Ectodermal cell (in vitro differentiated cells): ENCODE data around the gene CYP4F12. TPM values are rescaled to one million over a fixed set of nuclear protein-coding genes. Genes with fewer than 3 reads are reported as not detected.

Source experiments
- H3K27ac ChIP-seq: 2 replicates; pipeline ENCODE4 v1.7.0; 2013; ENCODE audit warnings: mild to moderate bottlenecking, low read depth, low read length; ENCODE audit not compliant: insufficient read depth, poor library complexity, severe bottlenecking
- H3K27me3 ChIP-seq: 2 replicates; pipeline ENCODE4 v1.7.0; 2013; ENCODE audit warnings: mild to moderate bottlenecking, low read length; ENCODE audit not compliant: insufficient read depth, control insufficient read depth, poor library complexity, severe bottlenecking
- H3K36me3 ChIP-seq: one replicate; pipeline ENCODE4 v1.7.0; 2013; ENCODE audit warnings: low read length; ENCODE audit not compliant: control insufficient read depth, insufficient read depth
- H3K4me1 ChIP-seq: one replicate; pipeline ENCODE4 v1.7.0; 2013; ENCODE audit warnings: low read length; ENCODE audit not compliant: control insufficient read depth, insufficient read depth
- H3K4me3 ChIP-seq: 2 replicates; pipeline ENCODE4 v1.7.0; 2013; ENCODE audit warnings: low read depth, low read length, control low read depth; ENCODE audit not compliant: insufficient read depth
- H3K9me3 ChIP-seq: 2 replicates; pipeline ENCODE4 v1.7.0; 2013; ENCODE audit warnings: mild to moderate bottlenecking, low read length, moderate library complexity; ENCODE audit not compliant: control insufficient read depth
- WGBS, 2 experiments: methylation state at CpG; one replicate each; pipeline ENCODE4 v1.1.7; 2013; ENCODE audit warnings: missing lambda C conversion rate in 2 of 2; 5-methylcytosine and 5-hydroxymethylcytosine counted together
- polyA plus RNA-seq, 4 experiments: library from polyadenylated mRNA; stranded (reverse); fragments of 50-300 nt; gene quantifications; one replicate each; pipeline ENCODE4 v1.2.3, GENCODE V29; 2013

The CYP4F12 gene
- polyA plus RNA-seq (2013, experiment 1 of 4), result not detected
- polyA plus RNA-seq (2013, experiment 2 of 4), result not detected
- not detected for polyA plus RNA-seq (2013, experiment 3 of 4)
- not detected for polyA plus RNA-seq (2013, experiment 4 of 4)

- H3K4me3 ChIP-seq, result no peak within 1 kb of the TSS
- H3K36me3 ChIP-seq, result no peaks in the 10 kb centered on the region
- H3K27me3 ChIP-seq, result no peaks in the 10 kb centered on the region
- H3K27ac ChIP-seq, result no peak within 1 kb of the TSS
- peaks cover 8% of the 10 kb centered on the region for H3K9me3 ChIP-seq
- H3K4me1 ChIP-seq, result no peaks in the 10 kb centered on the region
- 53 to 54% methylated on average over 6 of the region's 6 CpGs for WGBS, 2 experiments
These were observed at the start of gene CYP4F12 for GRCh38 chr19:15672580-15673175. CYP4F12 (plus strand) TSS chr19:15673087; CDS start chr19:15673530, 443 bp downstream.

GRCh38 chr19:15623711-15624318 is 49.1 kb upstream of the CYP4F12 start:
- no peak overlapping the region for H3K4me3 ChIP-seq
- H3K27ac ChIP-seq, result no peak overlapping the region
- H3K36me3 ChIP-seq, result no peaks in the 10 kb centered on the region
- H3K9me3 ChIP-seq, result peaks cover 12% of the 10 kb centered on the region
- 67 to 68% methylated on average over 9 of the region's 9 CpGs for WGBS, 2 experiments
- H3K4me1 ChIP-seq, result no peaks in the 10 kb centered on the region
- H3K27me3 ChIP-seq, result no peaks in the 10 kb centered on the region

GRCh38 chr19:15628236-15629002 is 44.5 kb upstream of the CYP4F12 start:
- H3K27me3 ChIP-seq, result no peaks in the 10 kb centered on the region
- WGBS, 2 experiments, result 78 to 80% methylated on average over 22 of the region's 22 CpGs
- H3K4me1 ChIP-seq, result no peaks in the 10 kb centered on the region
- H3K27ac ChIP-seq, result no peak overlapping the region
- H3K9me3 ChIP-seq, result peaks cover 18% of the 10 kb centered on the region
- H3K36me3 ChIP-seq, result no peaks in the 10 kb centered on the region
- H3K4me3 ChIP-seq, result no peak overlapping the region

GRCh38 chr19:15629003-15629880 is 43.6 kb upstream of the CYP4F12 start:
- no peaks in the 10 kb centered on the region for H3K27me3 ChIP-seq
- peaks cover 16% of the 10 kb centered on the region for H3K9me3 ChIP-seq
- 71 to 73% methylated on average over 24 to 25 of the region's 25 CpGs for WGBS, 2 experiments
- H3K4me3 ChIP-seq, result no peak overlapping the region
- no peaks in the 10 kb centered on the region for H3K36me3 ChIP-seq
- no peaks in the 10 kb centered on the region for H3K4me1 ChIP-seq
- H3K27ac ChIP-seq, result no peak overlapping the region

GRCh38 chr19:15631817-15632216 is 41.1 kb upstream of the CYP4F12 start:
- H3K36me3 ChIP-seq, result no peaks in the 10 kb centered on the region
- H3K9me3 ChIP-seq, result peaks cover 19% of the 10 kb centered on the region
- 59 to 70% methylated on average over 4 to 5 of the region's 9 CpGs for whole genome bisulfite sequencing, 2 experiments
- no peaks in the 10 kb centered on the region for H3K4me1 ChIP-seq
- H3K27me3 ChIP-seq, result no peaks in the 10 kb centered on the region
- H3K27ac ChIP-seq, result no peak overlapping the region
- no peak overlapping the region for H3K4me3 ChIP-seq

- Histone ChIP-seq H3K27me3 (no peaks in the 10 kb centered on the region), H3K4me3 (no peak overlapping the region), H3K4me1 (no peaks in the 10 kb centered on the region), H3K36me3 (no peaks in the 10 kb centered on the region), H3K9me3 (peaks cover 22% of the 10 kb centered on the region), H3K27ac (no peak overlapping the region)
- WGBS, 2 experiments, result 53 to 55% methylated on average over 4 to 5 of the region's 5 CpGs
These were observed 39.6 kb upstream of the CYP4F12 start for GRCh38 chr19:15633082-15633835.

GRCh38 chr19:15634105-15634504 is 38.8 kb upstream of the CYP4F12 start:
- 64 to 70% methylated on average over 3 of the region's 3 CpGs for WGBS, 2 experiments

GRCh38 chr19:15635016-15635805 is 37.7 kb upstream of the CYP4F12 start:
- no peak overlapping the region for H3K4me3 ChIP-seq
- no peaks in the 10 kb centered on the region for H3K27me3 ChIP-seq
- WGBS, 2 experiments, result 64 to 68% methylated on average over 2 of the region's 2 CpGs
- no peak overlapping the region for H3K27ac ChIP-seq
- H3K36me3 ChIP-seq, result no peaks in the 10 kb centered on the region
- H3K9me3 ChIP-seq, result peaks cover 13% of the 10 kb centered on the region
- H3K4me1 ChIP-seq, result no peaks in the 10 kb centered on the region

More at GRCh38 chr19:15634105-15634504, 38.8 kb upstream of the CYP4F12 start:
- Histone ChIP-seq H3K9me3 (peaks cover 21% of the 10 kb centered on the region), H3K4me3 (no peak overlapping the region), H3K36me3 (no peaks in the 10 kb centered on the region), H3K27ac (no peak overlapping the region), H3K27me3 (no peaks in the 10 kb centered on the region), H3K4me1 (no peaks in the 10 kb centered on the region)

GRCh38 chr19:15636026-15636425 is 36.9 kb upstream of the CYP4F12 start:
- Histone ChIP-seq H3K27me3 (no peaks in the 10 kb centered on the region), H3K27ac (no peak overlapping the region), H3K4me1 (no peaks in the 10 kb centered on the region), H3K4me3 (no peak overlapping the region), H3K9me3 (peaks cover 14% of the 10 kb centered on the region), H3K36me3 (no peaks in the 10 kb centered on the region)
- 75% methylated on average over 2 of the region's 2 CpGs for WGBS, 2 experiments
